GM18498 (cell line): ENCODE results near the gene GFRA1.

ENCODE experiments used
- ATAC-seq: cut with Tn5 transposase; IDR thresholded peaks from one replicate; pipeline ENCODE4 v1.9.1; 2021; ENCODE audit warnings: mild to moderate bottlenecking, moderate library complexity; ENCODE audit not compliant: unreplicated experiment

The GFRA1 gene

GRCh38 chr10:116108095-116108494 is 164.9 kb downstream of the GFRA1 start:
- ATAC-seq, result no peak

GRCh38 chr10:116106611-116107010 is 166.4 kb downstream of the GFRA1 start:
- ATAC-seq, result no peak

GRCh38 chr10:116105264-116105663 is 167.7 kb downstream of the GFRA1 start:
- ATAC-seq, result no peak

GRCh38 chr10:116104210-116104932 is 168.6 kb downstream of the GFRA1 start:
- no peak for ATAC-seq

GRCh38 chr10:116103668-116104067 is 169.3 kb downstream of the GFRA1 start:
- no peak for ATAC-seq

GRCh38 chr10:116101616-116102315 is 171.2 kb downstream of the GFRA1 start:
- ATAC-seq, result no peak

- no peak for ATAC-seq
These were observed 172.0 kb downstream of the GFRA1 start for GRCh38 chr10:116100984-116101383.

- no peak for ATAC-seq
These were observed 174.0 kb downstream of the GFRA1 start for GRCh38 chr10:116099023-116099420.

GRCh38 chr10:116098411-116099022 is 174.5 kb downstream of the GFRA1 start:
- ATAC-seq, result no peak

GRCh38 chr10:116097239-116097784 is 175.7 kb downstream of the GFRA1 start:
- ATAC-seq, result no peak

GRCh38 chr10:116096526-116096925 is 176.5 kb downstream of the GFRA1 start:
- ATAC-seq, result no peak

GRCh38 chr10:116094356-116094755 is 178.7 kb downstream of the GFRA1 start:
- ATAC-seq, result no peak

GRCh38 chr10:116093031-116093430 is 180.0 kb downstream of the GFRA1 start:
- ATAC-seq, result no peak

- no peak for ATAC-seq
These were observed 184.0 kb downstream of the GFRA1 start for GRCh38 chr10:116088985-116089384.

- ATAC-seq, result no peak
These were observed 187.7 kb downstream of the GFRA1 start for GRCh38 chr10:116085323-116085722.

GRCh38 chr10:116084161-116084560 is 188.8 kb downstream of the GFRA1 start:
- no peak for ATAC-seq

- ATAC-seq, result no peak
These were observed 189.7 kb downstream of the GFRA1 start for GRCh38 chr10:116083226-116083762.

GRCh38 chr10:116082762-116083161 is 190.2 kb downstream of the GFRA1 start:
- ATAC-seq, result no peak

GRCh38 chr10:116082206-116082605 is 190.8 kb downstream of the GFRA1 start:
- no peak for ATAC-seq

- ATAC-seq, result no peak
These were observed 192.5 kb downstream of the GFRA1 start for GRCh38 chr10:116080553-116080952.

GRCh38 chr10:116079355-116079754 is 193.7 kb downstream of the GFRA1 start:
- no peak for ATAC-seq
